Upper lobe of right lung (tissue), 1 donor: ENCODE data around the gene EEF1AKMT1. TPM values are rescaled to one million over a fixed set of nuclear protein-coding genes. Genes with fewer than 3 reads are reported as not detected.
"Not testable (repeated sequence)": the region's sequence is repeated elsewhere in the genome, so short reads cannot be mapped to it uniquely, and the experiment has no call there.

Source experiments
- ATAC-seq: fragments of 200-7000 bp; cut with Tn5 transposase; one replicate; pipeline ENCODE4 v1.9.1; 2020; ENCODE audit warnings: mild to moderate bottlenecking, moderate library complexity
- DNase-seq: peaks from one replicate; pipeline ENCODE4 v3.0.0-alpha.2; 2020
- H3K27ac ChIP-seq: fragments of 200-600 bp; one replicate; pipeline ENCODE4 v1.8.0; 2022
- H3K27me3 ChIP-seq: fragments of 200-600 bp; one replicate; pipeline ENCODE4 v1.8.0; 2022; ENCODE audit warnings: mild to moderate bottlenecking
- H3K36me3 ChIP-seq: fragments of 200-600 bp; one replicate; pipeline ENCODE4 v1.8.0; 2022
- H3K4me1 ChIP-seq: fragments of 200-600 bp; one replicate; pipeline ENCODE4 v1.8.0; 2022
- H3K4me3 ChIP-seq: fragments of 200-600 bp; one replicate; pipeline ENCODE4 v1.8.0; 2022; ENCODE audit warnings: mild to moderate bottlenecking
- H3K9me3 ChIP-seq: fragments of 200-600 bp; one replicate; pipeline ENCODE4 v1.8.0; 2022
- CTCF ChIP-seq: fragments of 200-600 bp; IDR thresholded peaks from one replicate; pipeline ENCODE4 v1.8.0; 2022; ENCODE audit warnings: antibody characterized with exemption
- intact Hi-C: fragments of 100-400 bp; cut with DNase I; formaldehyde crosslinking; loops from one replicate; pipeline ENCODE4 v1.11.0; 2022
- total RNA-seq: library from RNA; stranded (reverse); fragmentation: NEBNext Ultra II Directional; extraction: Animal tissue kit (Norgen Biotek cat#: 25700); gene quantifications from one replicate; pipeline ENCODE4 v1.2.1, GENCODE V29; 2021
- donor health status: DM: no; HTN: yes; CAD: no; lungs with severe emphysema.

The EEF1AKMT1 gene
- total RNA-seq, 1 donor from 2014 or later: 8.9 TPM

- H3K4me3 ChIP-seq: no peak overlapping the region
- no peaks in the 10 kb centered on the region for H3K36me3 ChIP-seq
- intact Hi-C loops: no loop called here
- no peaks in the 10 kb centered on the region for H3K9me3 ChIP-seq
- H3K27me3 ChIP-seq: no peaks in the 10 kb centered on the region
- no peak overlapping the region for H3K27ac ChIP-seq
- TF ChIP-seq CTCF: no peak
- ATAC-seq (no peak), DNase-seq (no peak)
- no peaks in the 10 kb centered on the region for H3K4me1 ChIP-seq
These were observed 91.7 kb downstream of the EEF1AKMT1 start for GRCh38 chr13:20682061-20682460.

DNA sequence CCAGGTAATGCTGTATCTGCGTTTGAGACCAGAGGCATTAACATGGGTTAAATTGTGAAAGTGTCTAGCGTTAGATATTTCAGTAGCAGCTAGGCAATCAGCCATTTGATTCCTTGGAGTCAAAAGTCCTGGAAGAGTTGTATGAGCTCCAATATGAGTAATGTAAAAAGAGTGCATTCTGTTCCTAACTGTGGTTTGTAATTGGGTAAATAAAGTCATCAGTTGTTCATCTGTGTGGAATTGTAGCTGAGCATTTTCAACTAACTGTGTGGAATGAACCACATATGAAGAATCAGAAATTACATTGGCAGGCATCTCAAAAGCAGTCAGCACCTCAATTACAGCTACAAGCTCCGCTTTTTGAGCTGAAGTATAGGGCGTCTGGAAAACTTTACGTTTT is 92.3 kb downstream of the EEF1AKMT1 start:
- intact Hi-C loops, H3K4me3 ChIP-seq, ATAC-seq: not testable (repeated sequence)

GRCh38 chr13:20680416-20681080 is 93.2 kb downstream of the EEF1AKMT1 start:
- no peak for DNase-seq

More for the DNA sequence above, 92.3 kb downstream of the EEF1AKMT1 start:
- H3K36me3 ChIP-seq, DNase-seq, H3K4me1 ChIP-seq, H3K27ac ChIP-seq, H3K27me3 ChIP-seq, H3K9me3 ChIP-seq: not testable (repeated sequence)

GRCh38 chr13:20679879-20680278 is 93.9 kb downstream of the EEF1AKMT1 start:
- H3K27me3 ChIP-seq: no peaks in the 10 kb centered on the region
- no peaks in the 10 kb centered on the region for H3K36me3 ChIP-seq
- H3K4me3 ChIP-seq: no peak overlapping the region
- no peaks in the 10 kb centered on the region for H3K9me3 ChIP-seq
- intact Hi-C loops: no loop called here
- no peak for ATAC-seq
- H3K27ac ChIP-seq: no peak overlapping the region
- TF ChIP-seq CTCF: no peak
- no peak for DNase-seq
- no peaks in the 10 kb centered on the region for H3K4me1 ChIP-seq

More at GRCh38 chr13:20680416-20681080, 93.2 kb downstream of the EEF1AKMT1 start:
- no peak for ATAC-seq
- no peaks in the 10 kb centered on the region for H3K36me3 ChIP-seq
- TF ChIP-seq CTCF: no peak
- H3K27ac ChIP-seq: no peak overlapping the region
- H3K4me3 ChIP-seq: no peak overlapping the region
- intact Hi-C loops: no loop called here
- no peaks in the 10 kb centered on the region for H3K4me1 ChIP-seq
- no peaks in the 10 kb centered on the region for H3K27me3 ChIP-seq
- H3K9me3 ChIP-seq: no peaks in the 10 kb centered on the region

Other genes starting within 250 kb of the EEF1AKMT1 start
- gene CRYL1, start 248.1 kb downstream of the EEF1AKMT1 start, total RNA-seq: 28.5 TPM
- gene IFT88, start 206.8 kb downstream of the EEF1AKMT1 start, total RNA-seq: 13.6 TPM
- gene IL17D, start 70.3 kb downstream of the EEF1AKMT1 start, total RNA-seq: 3.8 TPM
- gene XPO4, start 128.8 kb upstream of the EEF1AKMT1 start, total RNA-seq: 20.5 TPM